Measurements from ENCODE around the gene TBC1D9B. TPM values are rescaled to one million over a fixed set of nuclear protein-coding genes. Genes with fewer than 3 reads are reported as not detected.

Gene TBC1D9B
- total RNA-seq, 1 donor from 2014 or later, result 81.0 TPM

- DNase-seq (ENCODE audit: low read depth), result no peak
These were observed 37.9 kb downstream of the TBC1D9B start for GRCh38 chr5:179869641-179870402.

- DNase-seq (ENCODE audit: low read depth), result no peak
These were observed 38.6 kb downstream of the TBC1D9B start for GRCh38 chr5:179869101-179869500.

DNA sequence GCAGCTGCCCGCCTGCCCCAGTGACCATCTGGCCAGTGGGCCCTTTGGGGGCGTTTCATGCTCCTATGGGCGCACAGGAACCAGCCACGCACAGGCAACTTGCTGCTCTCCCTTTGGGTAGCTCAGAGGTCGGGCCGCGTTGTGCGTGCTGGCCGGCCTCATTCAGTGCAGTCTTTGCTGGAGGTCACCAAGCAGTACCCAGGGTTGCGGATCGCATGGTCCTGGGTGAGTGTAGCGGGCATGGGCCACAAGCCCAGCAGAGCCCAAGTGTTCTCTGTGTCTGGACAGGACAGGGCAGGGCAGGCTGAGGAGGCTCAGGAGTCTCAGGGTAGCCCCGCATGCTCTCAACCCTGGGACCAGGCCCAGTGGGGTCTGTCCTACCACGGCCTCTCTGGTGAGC is 39.2 kb downstream of the TBC1D9B start:
- no peak for DNase-seq (ENCODE audit: low read depth)

DNA sequence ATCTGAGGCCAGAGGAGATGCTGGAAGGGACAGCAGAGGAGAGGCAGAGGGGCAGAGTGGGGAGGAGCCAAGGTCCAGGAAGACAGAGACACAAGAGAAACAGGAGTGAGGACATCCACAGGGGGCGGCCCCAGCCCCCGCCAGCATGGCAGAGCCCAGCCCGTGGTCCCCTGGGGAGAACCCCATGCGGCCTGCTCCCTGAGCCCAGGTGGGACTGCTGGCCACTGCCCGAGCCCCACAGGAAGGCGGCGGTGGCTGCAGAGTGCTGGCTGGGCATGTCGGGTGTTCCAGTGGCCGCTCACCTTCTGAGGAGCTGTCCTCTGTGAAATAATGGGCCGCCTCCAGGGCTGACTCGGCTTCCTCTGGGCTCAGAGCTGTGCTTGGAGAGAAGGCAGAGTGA is 40.2 kb downstream of the TBC1D9B start:
- no peak for DNase-seq (ENCODE audit: low read depth)

DNA sequence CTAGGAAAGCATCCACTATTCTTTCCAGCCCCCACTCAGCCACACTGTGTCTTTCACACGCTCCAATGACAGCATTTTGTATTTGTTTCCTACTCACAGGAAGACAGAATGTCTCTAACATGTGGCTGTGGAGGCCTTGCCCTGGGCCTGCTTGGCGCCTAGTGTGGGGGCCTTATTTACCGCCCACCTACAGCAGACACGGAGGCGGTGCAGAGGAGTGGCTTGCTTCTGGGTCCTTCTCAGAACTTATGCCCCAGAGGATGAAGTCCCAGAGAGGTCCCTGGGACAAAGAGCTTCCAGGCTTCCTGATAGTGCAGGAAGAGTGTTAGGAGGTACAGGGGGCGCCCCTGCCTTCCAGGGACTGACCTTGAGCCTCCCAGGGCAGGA is 40.6 kb downstream of the TBC1D9B start:
- no peak for DNase-seq (ENCODE audit: low read depth)

DNA sequence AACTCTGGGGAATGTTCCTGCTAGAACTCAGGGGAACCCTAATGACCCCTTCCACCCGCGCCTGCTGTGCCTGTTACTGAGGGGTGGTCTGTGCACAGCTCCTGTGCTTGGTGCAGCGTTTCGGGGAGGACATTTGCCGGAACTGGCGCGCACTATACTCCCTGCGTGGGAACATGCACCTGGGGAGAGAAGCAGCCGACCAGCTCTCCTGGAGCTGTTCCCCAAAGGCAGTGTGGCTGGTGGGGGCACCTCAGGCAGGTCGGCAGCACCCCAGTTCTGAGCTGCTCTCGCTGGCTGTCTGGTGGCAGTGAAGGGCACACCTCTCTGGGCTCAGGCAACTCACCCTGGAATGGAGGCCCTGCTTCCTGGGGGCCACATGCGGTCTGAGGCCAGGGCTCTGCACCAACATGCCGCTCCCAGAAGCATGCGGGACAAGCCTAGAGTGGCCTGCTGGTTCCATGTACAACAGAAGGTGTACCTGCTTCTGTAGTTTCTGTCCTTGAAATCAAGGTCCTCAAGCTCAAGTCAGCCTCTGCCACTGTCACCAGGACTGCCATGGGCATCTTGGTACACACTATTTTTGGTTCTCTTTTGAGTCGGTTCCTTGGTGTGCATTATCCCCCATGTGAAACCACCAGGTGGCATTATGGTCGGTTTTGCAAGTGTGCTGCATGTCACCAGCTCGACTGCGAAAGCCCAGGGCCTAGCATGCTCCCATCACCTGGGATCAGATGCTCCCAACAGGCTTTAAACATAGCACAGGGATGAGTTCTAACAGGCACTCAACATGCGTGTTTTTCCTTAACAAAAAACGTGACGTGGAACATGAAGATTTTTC is 41.2 kb downstream of the TBC1D9B start:
- DNase-seq (ENCODE audit: low read depth), result no peak

DNA sequence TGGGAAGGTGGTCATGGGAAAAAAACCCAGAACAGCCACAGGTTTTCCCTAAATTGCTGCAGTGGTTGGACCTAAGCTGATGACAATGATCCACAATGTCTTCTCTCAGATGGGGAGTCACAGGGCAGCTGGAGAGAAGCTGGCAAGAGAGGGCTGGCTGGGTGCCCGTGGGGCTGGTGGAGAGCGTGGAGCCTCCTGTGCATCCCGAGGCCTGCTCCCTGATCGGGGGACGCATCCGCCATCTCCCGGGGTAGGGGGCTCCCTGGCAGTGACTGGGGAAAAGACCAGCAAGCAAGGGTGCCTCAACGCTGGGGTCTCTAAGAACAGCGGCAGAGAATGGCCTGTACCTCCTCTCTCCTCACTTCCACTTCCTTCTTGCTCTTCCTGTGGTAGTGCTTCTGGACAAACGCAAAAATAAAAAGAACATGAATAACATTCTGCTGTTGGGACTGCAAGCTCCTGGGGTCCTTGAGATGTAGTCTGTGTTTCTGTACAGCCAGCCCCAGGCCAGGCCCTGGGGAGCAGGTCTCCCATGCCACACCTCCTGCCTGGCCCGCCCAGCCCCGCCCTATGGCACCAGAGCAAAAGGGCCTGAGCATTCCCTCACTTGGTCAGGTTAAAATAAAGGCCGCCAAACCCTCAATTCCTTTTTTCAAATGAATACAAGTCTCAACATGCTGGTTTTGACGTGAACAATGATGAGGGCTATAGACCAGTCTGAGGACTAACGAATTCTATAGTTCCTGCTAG is 42.0 kb downstream of the TBC1D9B start:
- no peak for DNase-seq (ENCODE audit: low read depth)

DNA sequence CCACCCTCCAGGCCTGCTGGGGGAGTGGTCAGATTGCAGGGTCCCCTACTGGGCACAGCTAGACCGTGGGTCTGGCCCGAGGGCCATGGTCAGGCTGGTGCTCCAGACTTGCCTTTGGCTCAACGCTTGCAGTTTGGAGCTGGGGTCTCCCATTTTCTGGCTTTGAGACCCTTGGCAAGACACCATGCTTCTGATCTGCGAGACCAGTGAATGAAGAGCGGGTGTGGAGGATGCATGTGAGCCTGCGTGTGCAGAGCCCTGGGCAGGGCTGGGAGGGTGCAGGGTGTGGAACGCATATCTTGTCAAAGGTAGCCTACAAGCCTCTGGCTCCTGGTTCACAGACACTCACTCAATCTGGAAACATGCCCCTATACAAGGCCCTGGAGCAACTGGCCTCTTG is 43.0 kb downstream of the TBC1D9B start:
- DNase-seq (ENCODE audit: low read depth), result no peak

DNA sequence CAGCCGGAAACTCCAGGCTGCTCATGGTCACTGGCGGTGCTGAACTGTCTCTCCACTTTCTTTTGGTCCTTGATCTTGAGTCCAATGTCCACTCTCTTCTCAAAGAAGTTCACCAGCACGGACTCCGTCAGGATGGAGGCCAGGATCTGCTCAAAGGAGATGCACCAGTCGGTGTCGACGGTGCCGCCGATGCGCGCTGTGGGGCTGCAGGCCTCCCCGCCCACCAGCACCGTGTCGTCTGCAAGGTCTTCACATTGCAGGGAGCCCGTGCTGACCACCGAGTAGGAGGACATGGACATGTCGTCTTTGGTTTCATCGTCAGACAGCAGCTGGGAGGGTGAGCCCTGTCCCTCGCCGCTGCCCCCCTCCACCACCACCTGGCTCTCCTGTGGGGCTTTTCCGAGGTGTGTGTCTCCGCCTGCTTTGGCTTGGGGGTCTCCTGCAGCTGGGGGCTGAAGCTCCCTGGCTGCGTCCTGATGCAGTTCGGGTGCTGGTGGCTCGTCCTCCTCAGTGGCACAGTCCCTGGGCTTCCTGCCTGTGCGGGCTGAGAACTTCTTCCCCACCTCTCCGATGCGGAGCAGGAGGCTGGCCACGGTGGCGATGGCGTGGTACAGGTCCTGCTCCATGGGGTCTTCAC is 44.1 kb downstream of the TBC1D9B start:
- no peak for DNase-seq (ENCODE audit: low read depth)

DNA sequence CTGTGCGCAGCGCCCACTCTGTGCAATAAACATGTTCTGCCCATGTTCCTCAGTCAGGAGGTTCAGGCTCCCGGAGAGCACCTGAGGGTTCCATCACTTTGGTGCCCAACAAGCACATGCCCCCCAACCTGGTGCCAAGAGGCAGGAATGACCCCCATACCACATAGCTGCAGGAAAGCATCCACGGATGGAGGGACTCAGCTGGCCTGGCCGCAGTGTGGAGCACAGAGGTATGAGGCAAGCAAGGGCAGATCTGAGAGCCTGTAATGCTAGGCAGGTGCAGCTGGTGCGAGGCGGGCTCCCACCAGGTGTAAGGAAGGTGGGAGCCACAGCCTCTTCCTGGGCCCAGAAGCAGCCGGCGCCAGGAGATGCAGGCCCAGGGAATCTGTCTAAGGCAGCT is 44.8 kb downstream of the TBC1D9B start:
- no peak for DNase-seq (ENCODE audit: low read depth)

- DNase-seq (ENCODE audit: low read depth), result no peak
These were observed 45.4 kb downstream of the TBC1D9B start for GRCh38 chr5:179862296-179862695.

DNA sequence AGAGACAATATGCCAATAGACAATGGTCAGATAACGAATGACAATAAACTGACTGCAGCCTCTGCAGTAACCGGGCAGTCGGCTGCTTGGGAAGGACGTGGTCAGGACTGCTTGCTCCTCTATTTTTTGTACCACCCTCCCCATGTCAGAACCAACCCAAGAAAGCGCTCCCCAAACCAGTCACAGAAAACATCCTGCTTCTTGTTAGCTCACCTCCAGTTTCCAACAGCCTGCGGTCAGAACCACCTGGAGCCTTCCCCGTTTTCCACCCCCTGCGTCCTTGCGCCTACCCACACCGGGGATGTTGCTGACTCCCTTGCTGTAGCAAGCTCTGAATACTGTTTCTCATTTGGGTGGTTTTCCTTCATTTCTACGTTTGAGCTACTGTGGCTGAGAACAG is 47.4 kb downstream of the TBC1D9B start:
- no peak for DNase-seq (ENCODE audit: low read depth)

- DNase-seq (ENCODE audit: low read depth), result peak; percentile 78
These were observed 48.9 kb downstream of the TBC1D9B start, which contains the start of gene MRNIP for GRCh38 chr5:179858586-179859427. Gene MRNIP, minus strand, starts transcription at chr5:179858817. Its CDS starts 21 bp downstream, at chr5:179858796.

GRCh38 chr5:179858241-179858585 is 49.5 kb downstream of the TBC1D9B start:
- peak; percentile 22 for DNase-seq (ENCODE audit: low read depth)

- DNase-seq (ENCODE audit: low read depth), result no peak
These were observed 53.3 kb downstream of the TBC1D9B start for GRCh38 chr5:179854356-179854755.

GRCh38 chr5:179852993-179853547 is 54.6 kb downstream of the TBC1D9B start:
- DNase-seq (ENCODE audit: low read depth), result no peak

- no peak for DNase-seq (ENCODE audit: low read depth)
These were observed 66.1 kb downstream of the TBC1D9B start for GRCh38 chr5:179841621-179842020.

DNA sequence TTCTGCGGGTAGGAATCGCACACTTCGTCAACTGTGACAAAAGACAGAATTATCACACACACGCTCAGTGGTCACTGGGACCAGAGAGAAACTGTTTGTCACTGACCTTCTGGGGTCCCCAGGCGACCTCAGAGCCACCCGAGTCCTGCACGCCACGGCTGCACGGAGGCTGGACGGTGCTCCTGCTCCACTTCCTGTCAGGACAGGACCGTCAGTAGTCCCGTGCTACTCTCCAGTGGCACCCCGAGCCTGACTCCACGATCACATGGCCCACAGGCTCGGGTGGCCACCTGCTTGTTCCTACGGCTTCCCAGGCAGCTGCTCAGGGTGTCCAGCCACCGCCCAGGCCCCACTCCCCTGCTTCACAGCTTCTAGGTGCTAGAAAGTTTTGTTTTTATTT is 66.9 kb downstream of the TBC1D9B start:
- no peak for DNase-seq (ENCODE audit: low read depth)

GRCh38 chr5:179840321-179840720 is 67.4 kb downstream of the TBC1D9B start:
- DNase-seq (ENCODE audit: low read depth), result no peak

- no peak for DNase-seq (ENCODE audit: low read depth)
These were observed 68.1 kb downstream of the TBC1D9B start for GRCh38 chr5:179839328-179840256.
